ENCODE data around the gene USP8.

DNA sequence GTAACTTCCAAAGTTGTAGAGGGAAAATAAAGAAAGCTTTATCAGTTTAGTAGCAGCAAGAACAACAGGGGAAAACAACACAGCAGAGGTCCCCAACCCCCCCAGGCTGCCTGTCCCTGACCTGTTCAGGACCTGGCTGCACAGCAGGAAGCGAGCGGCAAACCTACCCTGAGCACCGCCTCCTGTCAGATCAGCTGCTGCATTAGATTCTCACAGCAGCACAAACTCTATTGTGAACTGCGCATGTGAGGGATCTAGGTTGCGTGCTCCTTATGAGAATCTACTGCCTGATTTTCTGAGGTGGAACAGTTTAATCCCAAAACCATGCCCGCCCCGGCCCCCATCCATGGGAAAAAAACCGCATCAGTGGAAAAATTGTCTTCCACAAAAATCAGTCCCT is 81.9 kb downstream of the USP8 start:
- no peak for TF ChIP-seq MYC (IDR thresholded peaks at IDR 0.05; ENCODE audit: low read depth, low read length)
- TF ChIP-seq, protein P1, sequence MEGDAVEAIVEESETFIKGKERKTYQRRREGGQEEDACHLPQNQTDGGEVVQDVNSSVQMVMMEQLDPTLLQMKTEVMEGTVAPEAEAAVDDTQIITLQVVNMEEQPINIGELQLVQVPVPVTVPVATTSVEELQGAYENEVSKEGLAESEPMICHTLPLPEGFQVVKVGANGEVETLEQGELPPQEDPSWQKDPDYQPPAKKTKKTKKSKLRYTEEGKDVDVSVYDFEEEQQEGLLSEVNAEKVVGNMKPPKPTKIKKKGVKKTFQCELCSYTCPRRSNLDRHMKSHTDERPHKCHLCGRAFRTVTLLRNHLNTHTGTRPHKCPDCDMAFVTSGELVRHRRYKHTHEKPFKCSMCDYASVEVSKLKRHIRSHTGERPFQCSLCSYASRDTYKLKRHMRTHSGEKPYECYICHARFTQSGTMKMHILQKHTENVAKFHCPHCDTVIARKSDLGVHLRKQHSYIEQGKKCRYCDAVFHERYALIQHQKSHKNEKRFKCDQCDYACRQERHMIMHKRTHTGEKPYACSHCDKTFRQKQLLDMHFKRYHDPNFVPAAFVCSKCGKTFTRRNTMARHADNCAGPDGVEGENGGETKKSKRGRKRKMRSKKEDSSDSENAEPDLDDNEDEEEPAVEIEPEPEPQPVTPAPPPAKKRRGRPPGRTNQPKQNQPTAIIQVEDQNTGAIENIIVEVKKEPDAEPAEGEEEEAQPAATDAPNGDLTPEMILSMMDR (IDR thresholded peaks at IDR 0.05; ENCODE audit: low read depth, low read length) = no peak
